Endodermal cell (in vitro differentiated cells): ENCODE measurements around the gene FN3K. TPM values are rescaled to one million over a fixed set of nuclear protein-coding genes. Genes with fewer than 3 reads are reported as not detected.

Experiments used
- DNase-seq: peaks from one replicate; pipeline ENCODE4 v3.0.0-alpha.2; 2017
- H3K27ac ChIP-seq: 2 replicates; pipeline ENCODE4 v1.5.1; 2013; ENCODE audit warnings: mild to moderate bottlenecking, low read depth, low read length, moderate library complexity
- H3K27me3 ChIP-seq: 2 replicates; pipeline ENCODE4 v1.6.1; 2013; ENCODE audit warnings: mild to moderate bottlenecking, low read length, moderate library complexity; ENCODE audit not compliant: insufficient read depth, control insufficient read depth, poor library complexity, severe bottlenecking
- H3K36me3 ChIP-seq: 2 replicates; pipeline ENCODE4 v1.7.0; 2013; ENCODE audit warnings: mild to moderate bottlenecking, low read length, moderate library complexity; ENCODE audit not compliant: control insufficient read depth, insufficient read depth
- H3K4me1 ChIP-seq: one replicate; pipeline ENCODE4 v1.7.0; 2013; ENCODE audit warnings: low read length; ENCODE audit not compliant: control insufficient read depth, insufficient read depth
- H3K4me3 ChIP-seq: 2 replicates; pipeline ENCODE4 v1.5.1; 2013; ENCODE audit warnings: mild to moderate bottlenecking, low read length, moderate library complexity
- H3K9ac ChIP-seq: 2 replicates; pipeline ENCODE4 v1.6.1; 2013; ENCODE audit warnings: mild to moderate bottlenecking, low read length, moderate library complexity; ENCODE audit not compliant: poor library complexity, severe bottlenecking; ENCODE audit errors: extremely low read depth
- H3K9me3 ChIP-seq: 2 replicates; pipeline ENCODE4 v1.6.1; 2013; ENCODE audit warnings: mild to moderate bottlenecking, low read length, moderate library complexity; ENCODE audit not compliant: control insufficient read depth
- H3K27ac Mint-ChIP-seq: 2 replicates; pipeline ENCODE4 v1.8.0; 2020; ENCODE audit warnings: mixed read lengths
- H3K27me3 Mint-ChIP-seq: 2 replicates; pipeline ENCODE4 v1.8.0; 2021; ENCODE audit warnings: mild to moderate bottlenecking, mixed read lengths; ENCODE audit not compliant: insufficient read depth
- H3K36me3 Mint-ChIP-seq: 2 replicates; pipeline ENCODE4 v1.8.0; 2020; ENCODE audit warnings: low read depth, mixed read lengths
- H3K4me1 Mint-ChIP-seq: 2 replicates; pipeline ENCODE4 v1.8.0; 2020; ENCODE audit warnings: mixed read lengths
- H3K4me3 Mint-ChIP-seq: 2 replicates; pipeline ENCODE4 v1.8.0; 2020; ENCODE audit warnings: mild to moderate bottlenecking, moderate library complexity, mixed read lengths
- H3K9me3 Mint-ChIP-seq: 2 replicates; pipeline ENCODE4 v1.8.0; 2020; ENCODE audit warnings: mild to moderate bottlenecking, mixed read lengths
- CTCF ChIP-seq: fragments of 200-600 bp; sonication (generic); conservative IDR thresholded peaks from 2 replicates; pipeline ENCODE4 v1.5.0; 2021; ENCODE audit warnings: antibody characterized with exemption, mild to moderate bottlenecking
- WGBS, 2 experiments: methylation state at CpG; one replicate each; pipeline versions ENCODE4 v1.1.5 to v1.1.7; 2013; ENCODE audit warnings: missing lambda C conversion rate in 2 of 2, mixed read lengths in 1 of 2; ENCODE audit not compliant: insufficient coverage in 1 of 2, insufficient read length in 1 of 2; 5-methylcytosine and 5-hydroxymethylcytosine counted together
- total RNA-seq, 2 donors: library from RNA; stranded (reverse); fragmentation: NEBNext Ultra II Directional in 1 of 2; extraction: Animal tissue kit (Norgen Biotek cat#: 25700) in 1 of 2; gene quantifications; 2 replicates in 1 of 2; 3 replicates in 1 of 2; pipeline ENCODE4 v1.2.1, GENCODE V29; 2021

The FN3K gene
- total RNA-seq, 2 donors from 2014 or later, result 24.7 to 35.6 TPM

GRCh38 chr17:82703036-82703745, 32.2 kb upstream of the FN3K start:
- TF ChIP-seq CTCF, result no peak
- H3K9ac ChIP-seq, result no peak overlapping the region
- no peaks in the 10 kb centered on the region for H3K36me3 ChIP-seq
- no peak overlapping the region for H3K4me3 ChIP-seq
- H3K4me1 Mint-ChIP-seq, result no peaks in the 10 kb centered on the region
- no peak overlapping the region for H3K27ac ChIP-seq
- peaks cover 21% of the 10 kb centered on the region for H3K27me3 ChIP-seq
- 85 to 87% methylated on average over 18 to 26 of the region's 26 CpGs for WGBS, 2 experiments
- H3K27ac Mint-ChIP-seq, result no peak overlapping the region
- no peak overlapping the region for H3K4me3 Mint-ChIP-seq
- H3K27me3 Mint-ChIP-seq, result peaks cover 20% of the 10 kb centered on the region
- no peaks in the 10 kb centered on the region for H3K36me3 Mint-ChIP-seq
- no peaks in the 10 kb centered on the region for H3K9me3 ChIP-seq
- no peak for DNase-seq
- H3K9me3 Mint-ChIP-seq, result no peaks in the 10 kb centered on the region
- H3K4me1 ChIP-seq, result no peaks in the 10 kb centered on the region

- no peak for TF ChIP-seq CTCF
- Histone ChIP-seq H3K27me3 (peaks cover 19% of the 10 kb centered on the region), H3K4me1 (no peaks in the 10 kb centered on the region), H3K27ac (no peak overlapping the region), H3K9ac (no peak overlapping the region), H3K4me3 (no peak overlapping the region), H3K36me3 (no peaks in the 10 kb centered on the region), H3K9me3 (no peaks in the 10 kb centered on the region)
- H3K36me3 Mint-ChIP-seq, result no peaks in the 10 kb centered on the region
- 87 to 91% methylated on average over 30 to 38 of the region's 38 CpGs for WGBS, 2 experiments
- DNase-seq, result no peak
- H3K9me3 Mint-ChIP-seq, result no peaks in the 10 kb centered on the region
- H3K27ac Mint-ChIP-seq, result no peak overlapping the region
- H3K27me3 Mint-ChIP-seq, result peaks cover 19% of the 10 kb centered on the region
- H3K4me1 Mint-ChIP-seq, result no peaks in the 10 kb centered on the region
- H3K4me3 Mint-ChIP-seq, result no peak overlapping the region
These were observed 31.2 kb upstream of the FN3K start for GRCh38 chr17:82703935-82704865.

DNA sequence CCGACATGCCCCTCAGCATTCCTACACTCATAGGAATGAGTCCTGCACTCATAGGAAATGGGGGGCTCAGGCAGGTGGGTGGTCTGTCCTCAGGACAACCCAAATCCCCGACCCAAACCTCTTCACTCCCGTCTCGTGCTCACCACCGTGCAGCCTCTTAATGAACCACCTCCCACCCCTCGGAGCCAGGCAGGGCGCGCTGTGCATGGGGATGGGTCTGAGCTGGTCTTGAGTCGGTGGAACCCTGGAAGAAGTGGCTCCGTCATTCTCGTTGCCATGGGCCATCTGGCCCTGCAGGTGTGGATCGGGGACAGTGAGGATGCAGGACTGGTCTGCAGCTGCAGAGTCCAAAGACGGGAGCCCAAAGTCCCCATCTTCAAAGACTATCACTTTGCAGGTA, 30.5 kb upstream of the FN3K start:
- no peak for TF ChIP-seq CTCF
- no peaks in the 10 kb centered on the region for H3K4me1 Mint-ChIP-seq
- no peaks in the 10 kb centered on the region for H3K36me3 Mint-ChIP-seq
- Histone ChIP-seq H3K27ac (no peak overlapping the region), H3K27me3 (peaks cover 12% of the 10 kb centered on the region), H3K9ac (no peak overlapping the region), H3K4me1 (no peaks in the 10 kb centered on the region), H3K9me3 (no peaks in the 10 kb centered on the region), H3K4me3 (no peak overlapping the region), H3K36me3 (no peaks in the 10 kb centered on the region)
- H3K9me3 Mint-ChIP-seq, result no peaks in the 10 kb centered on the region
- no peak overlapping the region for H3K27ac Mint-ChIP-seq
- 88 to 91% methylated on average over 9 to 13 of the region's 13 CpGs for WGBS, 2 experiments
- no peak for DNase-seq
- peaks cover 12% of the 10 kb centered on the region for H3K27me3 Mint-ChIP-seq
- H3K4me3 Mint-ChIP-seq, result no peak overlapping the region
